Breast epithelium (tissue), 4 donors: Measurements from ENCODE around the gene CKLF. TPM values are rescaled to one million over a fixed set of nuclear protein-coding genes. Genes with fewer than 3 reads are reported as not detected.
"Not testable (repeated sequence)": the region's sequence is repeated elsewhere in the genome, so short reads cannot be mapped to it uniquely, and the experiment has no call there.

Source experiments
- DNase-seq, 2 donors: peaks; one replicate each; pipeline ENCODE4 v3.0.0-alpha.2; 2019; ENCODE audit warnings: low spot score in 2 of 2
- H3K27ac ChIP-seq, 2 donors: fragments of 200-600 bp; sonication (generic) in 1 of 2; one replicate each; pipeline ENCODE4 v1.5.1; 2016 to 2019; ENCODE audit warnings: mild to moderate bottlenecking in 1 of 2
- H3K27me3 ChIP-seq, 2 donors: fragments of 200-600 bp; sonication (generic) in 1 of 2; one replicate each; pipeline versions ENCODE4 v1.5.1 to v1.6.0; 2017 to 2019; ENCODE audit warnings: control low read depth in 1 of 2, mild to moderate bottlenecking in 1 of 2
- H3K36me3 ChIP-seq: fragments of 200-600 bp; one replicate; pipeline ENCODE4 v1.5.1; 2019
- H3K4me1 ChIP-seq, 2 donors: fragments of 200-600 bp; sonication (generic); one replicate each; pipeline ENCODE4 v1.5.1; 2016 to 2019; ENCODE audit warnings: control low read depth in 1 of 2
- H3K4me3 ChIP-seq, 3 donors: fragments of 200-600 bp; sonication (generic); 1 replicate in 2 of 3; 2 replicates in 1 of 3; pipeline ENCODE4 v1.5.1; 2016 to 2019; ENCODE audit warnings: mild to moderate bottlenecking in 3 of 3, moderate library complexity in 2 of 3
- H3K9me3 ChIP-seq, 2 donors: fragments of 200-600 bp; sonication (generic) in 1 of 2; one replicate each; pipeline ENCODE4 v1.5.1; 2016 to 2019; ENCODE audit warnings: control low read depth in 1 of 2
- POLR2A ChIP-seq: fragments of 450-650 bp; IDR thresholded peaks from one replicate; pipeline ENCODE4 v1.6.1; 2016; ENCODE audit warnings: antibody characterized with exemption, mild to moderate bottlenecking, moderate library complexity
- POLR2AphosphoS5 ChIP-seq, 3 donors: sonication (generic); formaldehyde crosslinking; IDR thresholded peaks; one replicate each; pipeline ENCODE4 v1.6.1; 2017; ENCODE audit warnings: antibody characterized with exemption in 3 of 3
- intact Hi-C: fragments of 100-400 bp; cut with DNase I; formaldehyde crosslinking; loops from one replicate; pipeline ENCODE4 v1.15.1; 2023; ENCODE audit warnings: low total_unique reads
- total RNA-seq, 3 donors: library from RNA; depleted of rRNA; stranded (reverse); fragments of >200 nt; gene quantifications; one replicate each; pipeline ENCODE4 v1.1.0, GENCODE V29; 2016
- TF ChIP-seq, protein P1 (sequence below), 3 donors: fragments of 450-650 bp; IDR thresholded peaks; one replicate each; pipeline ENCODE4 v1.5.1; 2016 to 2017; ENCODE audit warnings: antibody characterized with exemption in 3 of 3, mild to moderate bottlenecking in 3 of 3, moderate library complexity in 3 of 3

CKLF gene
- total RNA-seq, 3 donors from 2014 or later = 36.6 to 62.6 (median 44.9) TPM

- H3K4me3 ChIP-seq = no peak overlapping the region
- no peaks in the 10 kb centered on the region for H3K4me1 ChIP-seq
- intact Hi-C loops = no loop called here
- H3K9me3 ChIP-seq = no peaks in the 10 kb centered on the region
- no peak overlapping the region for H3K27ac ChIP-seq
- TF ChIP-seq POLR2AphosphoS5 (IDR thresholded peaks at IDR 0.05) (no peak), POLR2A (no peak)
- TF ChIP-seq, protein P1, sequence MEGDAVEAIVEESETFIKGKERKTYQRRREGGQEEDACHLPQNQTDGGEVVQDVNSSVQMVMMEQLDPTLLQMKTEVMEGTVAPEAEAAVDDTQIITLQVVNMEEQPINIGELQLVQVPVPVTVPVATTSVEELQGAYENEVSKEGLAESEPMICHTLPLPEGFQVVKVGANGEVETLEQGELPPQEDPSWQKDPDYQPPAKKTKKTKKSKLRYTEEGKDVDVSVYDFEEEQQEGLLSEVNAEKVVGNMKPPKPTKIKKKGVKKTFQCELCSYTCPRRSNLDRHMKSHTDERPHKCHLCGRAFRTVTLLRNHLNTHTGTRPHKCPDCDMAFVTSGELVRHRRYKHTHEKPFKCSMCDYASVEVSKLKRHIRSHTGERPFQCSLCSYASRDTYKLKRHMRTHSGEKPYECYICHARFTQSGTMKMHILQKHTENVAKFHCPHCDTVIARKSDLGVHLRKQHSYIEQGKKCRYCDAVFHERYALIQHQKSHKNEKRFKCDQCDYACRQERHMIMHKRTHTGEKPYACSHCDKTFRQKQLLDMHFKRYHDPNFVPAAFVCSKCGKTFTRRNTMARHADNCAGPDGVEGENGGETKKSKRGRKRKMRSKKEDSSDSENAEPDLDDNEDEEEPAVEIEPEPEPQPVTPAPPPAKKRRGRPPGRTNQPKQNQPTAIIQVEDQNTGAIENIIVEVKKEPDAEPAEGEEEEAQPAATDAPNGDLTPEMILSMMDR (IDR thresholded peaks at IDR 0.05) = no peak
- H3K27me3 ChIP-seq = no peaks in the 10 kb centered on the region
- no peak for DNase-seq
- H3K36me3 ChIP-seq = no peaks in the 10 kb centered on the region
These were observed 39.9 kb downstream of the CKLF start for GRCh38 chr16:66592241-66592640.

GRCh38 chr16:66592814-66593213 lies 40.4 kb downstream of the CKLF start:
- Histone ChIP-seq H3K36me3 (no peaks in the 10 kb centered on the region), H3K4me1 (no peaks in the 10 kb centered on the region), H3K9me3 (no peaks in the 10 kb centered on the region), H3K4me3 (no peak overlapping the region), H3K27ac (no peak overlapping the region), H3K27me3 (no peaks in the 10 kb centered on the region)
- intact Hi-C loops = no loop called here
- TF ChIP-seq, protein P1 (IDR thresholded peaks at IDR 0.05) = no peak
- no peak for TF ChIP-seq POLR2A
- no peak for TF ChIP-seq POLR2AphosphoS5 (IDR thresholded peaks at IDR 0.05)
- no peak for DNase-seq

GRCh38 chr16:66594739-66595138 lies 42.4 kb downstream of the CKLF start:
- TF ChIP-seq POLR2AphosphoS5 (IDR thresholded peaks at IDR 0.05) (no peak), POLR2A (no peak)
- TF ChIP-seq, protein P1 (IDR thresholded peaks at IDR 0.05) = no peak
- no peaks in the 10 kb centered on the region for H3K4me1 ChIP-seq
- DNase-seq = no peak
- H3K27ac ChIP-seq = no peak overlapping the region
- H3K36me3 ChIP-seq = no peaks in the 10 kb centered on the region
- H3K9me3 ChIP-seq = no peaks in the 10 kb centered on the region
- H3K27me3 ChIP-seq = no peaks in the 10 kb centered on the region
- intact Hi-C loops = loop anchor here (1.0 kb wide), 1 partner anchor 16 kb away; no protein-coding TSS in a partner anchor
- no peak overlapping the region for H3K4me3 ChIP-seq

GRCh38 chr16:66596559-66596958 lies 44.2 kb downstream of the CKLF start:
- H3K4me1 ChIP-seq, H3K36me3 ChIP-seq, intact Hi-C loops, DNase-seq, H3K27ac ChIP-seq, H3K27me3 ChIP-seq, H3K9me3 ChIP-seq, H3K4me3 ChIP-seq: not testable (repeated sequence)

- Histone ChIP-seq H3K4me1 (no peaks in the 10 kb centered on the region), H3K4me3 (no peak overlapping the region), H3K27ac (no peak overlapping the region), H3K36me3 (no peaks in the 10 kb centered on the region), H3K27me3 (no peaks in the 10 kb centered on the region), H3K9me3 (no peaks in the 10 kb centered on the region)
- no peak for DNase-seq
- no peak for TF ChIP-seq POLR2A
- intact Hi-C loops = no loop called here
These were observed 44.8 kb downstream of the CKLF start for GRCh38 chr16:66596986-66597848.

GRCh38 chr16:66598111-66598510 lies 45.7 kb downstream of the CKLF start:
- no peak for DNase-seq
- H3K4me1 ChIP-seq = no peaks in the 10 kb centered on the region

More at GRCh38 chr16:66598111-66598510, 45.7 kb downstream of the CKLF start:
- no peak overlapping the region for H3K4me3 ChIP-seq
- no peaks in the 10 kb centered on the region for H3K27me3 ChIP-seq
- no peak overlapping the region for H3K27ac ChIP-seq
- no peaks in the 10 kb centered on the region for H3K36me3 ChIP-seq
- H3K9me3 ChIP-seq = no peaks in the 10 kb centered on the region
- TF ChIP-seq, protein P1 (IDR thresholded peaks at IDR 0.05) = no peak
- no peak for TF ChIP-seq POLR2A
- no peak for TF ChIP-seq POLR2AphosphoS5 (IDR thresholded peaks at IDR 0.05)
- intact Hi-C loops = no loop called here
